HUES6 (cell line): ENCODE measurements around the gene PLEKHH1.
"Not testable (repeated sequence)": the region's sequence is repeated elsewhere in the genome, so short reads cannot be mapped to it uniquely, and the experiment has no call there.

ENCODE experiments used
- H3K27ac ChIP-seq: 2 replicates; pipeline ENCODE4 v1.7.0; 2013; ENCODE audit warnings: low read depth, mild to moderate bottlenecking, low read length, inconsistent platforms
- H3K27me3 ChIP-seq: 2 replicates; pipeline ENCODE4 v1.6.1; 2013; ENCODE audit warnings: low read length; ENCODE audit not compliant: control insufficient read depth, insufficient read depth
- H3K36me3 ChIP-seq: 2 replicates; pipeline ENCODE4 v1.6.1; 2013; ENCODE audit warnings: low read length; ENCODE audit not compliant: control insufficient read depth, insufficient read depth
- H3K4me1 ChIP-seq: 2 replicates; pipeline ENCODE4 v1.6.1; 2013; ENCODE audit warnings: low read length; ENCODE audit not compliant: control insufficient read depth, insufficient read depth
- H3K4me3 ChIP-seq: 2 replicates; pipeline ENCODE4 v1.5.1; 2013; ENCODE audit warnings: low read depth, low read length
- H3K9ac ChIP-seq: one replicate; pipeline ENCODE4 v1.6.1; 2013; ENCODE audit warnings: mild to moderate bottlenecking, low read length
- H3K9me3 ChIP-seq: 2 replicates; pipeline ENCODE4 v1.6.1; 2013; ENCODE audit warnings: low read depth, low read length; ENCODE audit not compliant: control insufficient read depth, insufficient read depth

PLEKHH1 gene

GRCh38 chr14:67582061-67582460 lies 49.0 kb downstream of the PLEKHH1 start:
- H3K36me3 ChIP-seq, result peaks cover 82% of the 10 kb centered on the region
- H3K9ac ChIP-seq, result no peak overlapping the region
- H3K27me3 ChIP-seq, result no peaks in the 10 kb centered on the region
- no peak overlapping the region for H3K27ac ChIP-seq
- no peaks in the 10 kb centered on the region for H3K9me3 ChIP-seq
- H3K4me3 ChIP-seq, result no peak overlapping the region
- no peaks in the 10 kb centered on the region for H3K4me1 ChIP-seq

- Histone ChIP-seq H3K27ac (no peak overlapping the region), H3K36me3 (peaks cover 82% of the 10 kb centered on the region), H3K4me3 (no peak overlapping the region), H3K9me3 (no peaks in the 10 kb centered on the region), H3K9ac (no peak overlapping the region), H3K27me3 (no peaks in the 10 kb centered on the region), H3K4me1 (no peaks in the 10 kb centered on the region)
Observed at GRCh38 chr14:67583711-67584644, 50.9 kb downstream of the PLEKHH1 start.

- no peak overlapping the region for H3K27ac ChIP-seq
- no peaks in the 10 kb centered on the region for H3K9me3 ChIP-seq
- no peak overlapping the region for H3K4me3 ChIP-seq
- H3K27me3 ChIP-seq, result no peaks in the 10 kb centered on the region
- H3K36me3 ChIP-seq, result peaks cover 79% of the 10 kb centered on the region
- no peak overlapping the region for H3K9ac ChIP-seq
- H3K4me1 ChIP-seq, result no peaks in the 10 kb centered on the region
Observed at GRCh38 chr14:67584978-67585377, 51.9 kb downstream of the PLEKHH1 start.

- Histone ChIP-seq H3K27me3 (no peaks in the 10 kb centered on the region), H3K9ac (no peak overlapping the region), H3K36me3 (peaks cover 67% of the 10 kb centered on the region), H3K27ac (no peak overlapping the region), H3K9me3 (no peaks in the 10 kb centered on the region), H3K4me1 (no peaks in the 10 kb centered on the region), H3K4me3 (no peak overlapping the region)
Observed at GRCh38 chr14:67586369-67586768, 53.3 kb downstream of the PLEKHH1 start.

GRCh38 chr14:67589204-67589770 lies 56.2 kb downstream of the PLEKHH1 start:
- Histone ChIP-seq H3K9ac (no peak overlapping the region), H3K36me3 (peaks cover 53% of the 10 kb centered on the region), H3K27ac (no peak overlapping the region), H3K4me3 (no peak overlapping the region), H3K4me1 (no peaks in the 10 kb centered on the region), H3K9me3 (no peaks in the 10 kb centered on the region), H3K27me3 (no peaks in the 10 kb centered on the region)

GRCh38 chr14:67593650-67594049 lies 60.6 kb downstream of the PLEKHH1 start:
- H3K4me3 ChIP-seq, H3K27ac ChIP-seq, H3K9ac ChIP-seq, H3K9me3 ChIP-seq, H3K4me1 ChIP-seq, H3K27me3 ChIP-seq: not testable (repeated sequence)
- peaks cover 19% of the 10 kb centered on the region for H3K36me3 ChIP-seq

- Histone ChIP-seq H3K9ac (no peak overlapping the region), H3K9me3 (no peaks in the 10 kb centered on the region), H3K27me3 (peaks cover 8% of the 10 kb centered on the region; the same call in 1 of the 2 replicates), H3K4me1 (peaks cover 7% of the 10 kb centered on the region), H3K27ac (no peak overlapping the region), H3K36me3 (peaks cover 7% of the 10 kb centered on the region), H3K4me3 (no peak overlapping the region)
Observed at GRCh38 chr14:67595392-67595791, 62.3 kb downstream of the PLEKHH1 start.

GRCh38 chr14:67599698-67600561 lies 66.8 kb downstream of the PLEKHH1 start, which contains the start of gene PIGH:
PIGH (minus strand) TSS chr14:67600268; CDS start chr14:67600203, 65 bp downstream.
- Histone ChIP-seq H3K4me1 (peaks cover 7% of the 10 kb centered on the region), H3K9ac (peak within 1 kb of the TSS; percentile 64), H3K27ac (no peak within 1 kb of the TSS), H3K36me3 (no peaks in the 10 kb centered on the region), H3K27me3 (peaks cover 31% of the 10 kb centered on the region), H3K4me3 (peak within 1 kb of the TSS; percentile 74), H3K9me3 (no peaks in the 10 kb centered on the region)

- H3K9me3 ChIP-seq, H3K27ac ChIP-seq, H3K36me3 ChIP-seq, H3K4me1 ChIP-seq: not testable (repeated sequence)
- Histone ChIP-seq H3K9ac (peak overlapping the region; percentile 64), H3K4me3 (peak overlapping the region; percentile 74), H3K27me3 (peaks cover 37% of the 10 kb centered on the region)
Observed at GRCh38 chr14:67600562-67600974, 67.5 kb downstream of the PLEKHH1 start.

GRCh38 chr14:67602076-67602475 lies 69.0 kb downstream of the PLEKHH1 start:
- H3K9ac ChIP-seq, result no peak overlapping the region
- H3K4me1 ChIP-seq, result peaks cover 7% of the 10 kb centered on the region
- H3K27ac ChIP-seq, result no peak overlapping the region
- no peaks in the 10 kb centered on the region for H3K36me3 ChIP-seq
- H3K27me3 ChIP-seq, result peaks cover 52% of the 10 kb centered on the region
- H3K9me3 ChIP-seq, result no peaks in the 10 kb centered on the region
- H3K4me3 ChIP-seq, result no peak overlapping the region
